HepG2 (cell line): ENCODE measurements around the gene ANAPC1. TPM values are rescaled to one million over a fixed set of nuclear protein-coding genes. Genes with fewer than 3 reads are reported as not detected.

Source experiments
- ARID4A ChIP-seq: sonication (generic); formaldehyde crosslinking; IDR thresholded peaks from 2 replicates; pipeline ENCODE4 v1.5.0; 2020; ENCODE audit warnings: mild to moderate bottlenecking, missing genetic modification reagents, borderline replicate concordance
- ATF1 ChIP-seq: IDR thresholded peaks from 2 replicates; pipeline ENCODE4 v1.6.1; 2016; ENCODE audit warnings: mild to moderate bottlenecking, control low read depth
- DDIT3 ChIP-seq: sonication (generic); formaldehyde crosslinking; IDR thresholded peaks from 2 replicates; pipeline ENCODE4 v1.4.0; 2020; ENCODE audit warnings: mild to moderate bottlenecking, missing genetic modification reagents
- FOXC1 ChIP-seq: sonication (generic); formaldehyde crosslinking; IDR thresholded peaks from 2 replicates; pipeline ENCODE4 v1.8.0; 2022; ENCODE audit warnings: mild to moderate bottlenecking, missing genetic modification reagents, borderline replicate concordance
- KAT7 ChIP-seq: IDR thresholded peaks from 2 replicates; pipeline ENCODE4 v1.6.1; 2018; ENCODE audit warnings: borderline replicate concordance, missing compliant biosample characterization
- MBNL3 ChIP-seq: fragments of 250-450 bp; sonication (Bioruptor Pico); conservative IDR thresholded peaks from 2 replicates; pipeline ENCODE4 v1.8.0; 2022; ENCODE audit warnings: mild to moderate bottlenecking, inconsistent platforms
- MEF2D ChIP-seq: sonication (generic); formaldehyde crosslinking; IDR thresholded peaks from 2 replicates; pipeline ENCODE4 v1.5.1; 2020; ENCODE audit warnings: mild to moderate bottlenecking, missing genetic modification reagents
- NR2F1 ChIP-seq, 2 experiments: fragments of 450-650 bp in 1 of 2; formaldehyde crosslinking in 1 of 2; IDR thresholded peaks; 2 replicates each; pipeline versions ENCODE4 v1.5.0 to v1.6.1; 2016 to 2020; ENCODE audit warnings: mild to moderate bottlenecking in 1 of 2, missing compliant biosample characterization in 1 of 2, missing genetic modification reagents in 1 of 2, moderate library complexity in 1 of 2
- THAP7 ChIP-seq: sonication (generic); formaldehyde crosslinking; IDR thresholded peaks from 2 replicates; pipeline ENCODE4 v1.8.1; 2023; ENCODE audit warnings: mild to moderate bottlenecking, missing genetic modification reagents
- ZBTB37 ChIP-seq: sonication (generic); formaldehyde crosslinking; IDR thresholded peaks from 2 replicates; pipeline ENCODE4 v1.4.0; 2020; ENCODE audit warnings: mild to moderate bottlenecking, missing genetic modification reagents
- ZFP36L1 ChIP-seq: sonication (generic); formaldehyde crosslinking; IDR thresholded peaks from 2 replicates; pipeline ENCODE4 v1.8.0; 2022; ENCODE audit warnings: mild to moderate bottlenecking, missing genetic modification reagents, moderate library complexity
- ZNF12 ChIP-seq: sonication (generic); formaldehyde crosslinking; IDR thresholded peaks from 2 replicates; pipeline ENCODE4 v1.5.0; 2020; ENCODE audit warnings: missing genetic modification reagents
- ZNF432 ChIP-seq: sonication (generic); formaldehyde crosslinking; IDR thresholded peaks from 2 replicates; pipeline ENCODE4 v1.5.0; 2020; ENCODE audit warnings: missing genetic modification reagents, mild to moderate bottlenecking, borderline replicate concordance
- ZNF530 ChIP-seq: sonication (generic); formaldehyde crosslinking; IDR thresholded peaks from 2 replicates; pipeline ENCODE4 v1.5.0; 2020; ENCODE audit warnings: low read depth, mild to moderate bottlenecking, missing genetic modification reagents
- ZNF609 ChIP-seq: sonication (generic); formaldehyde crosslinking; IDR thresholded peaks from 2 replicates; pipeline ENCODE4 v1.4.0; 2020; ENCODE audit warnings: mild to moderate bottlenecking, missing genetic modification reagents, borderline replicate concordance
- ZNF619 ChIP-seq: sonication (generic); formaldehyde crosslinking; IDR thresholded peaks from 2 replicates; pipeline ENCODE4 v1.4.0; 2020; ENCODE audit warnings: mild to moderate bottlenecking, missing genetic modification reagents
- polyA plus RNA-seq, 8 experiments: library from polyadenylated mRNA; depleted of rRNA in 3 of 8; stranded (reverse) in 7 of 8; unstranded in 1 of 8; fragments of >200 nt; fragmentation: Illumina TruSeq in 4 of 8; extraction: Trizol in 4 of 8; gene quantifications; 2 replicates each; pipeline versions ENCODE4 v1.2.1 to v1.2.3, GENCODE V29; 2011 to 2016; ENCODE audit warnings: low read depth in 4 of 8, missing spikeins in 1 of 8, mixed read lengths in 1 of 8; ENCODE audit not compliant: insufficient read depth in 1 of 8
- total RNA-seq, 5 experiments: library from RNA; depleted of rRNA; stranded (reverse); fragments of >200 nt; fragmentation: Illumina TruSeq; extraction: Trizol; gene quantifications; 2 replicates each; pipeline ENCODE4 v1.2.3, GENCODE V29; 2016; ENCODE audit warnings: low read depth in 1 of 5

Gene ANAPC1
- total and polyA plus RNA-seq, 2 of the 13 experiments (the other 11 are each of a cell fraction or from before 2014, with no cell fraction given), result 50.0 to 89.7 TPM

GRCh38 chr2:111919794-111920608 lies 36.0 kb upstream of the ANAPC1 start (continued):
- TF ChIP-seq ZBTB37 (no peak), ZFP36L1 (CRISPR knock-in tag) (0 out of 2 replicates have a peak, but pooled peaks have one; percentile 28), DDIT3 (no peak), ZNF609 (CRISPR knock-in tag) (peak; percentile 71), THAP7 (CRISPR knock-in tag) (peak; percentile 83), MEF2D (CRISPR knock-in tag) (peak; percentile 72; the same call in 1 of the 2 replicates), ARID4A (CRISPR knock-in tag) (peak; percentile 69; the same call in 1 of the 2 replicates), FOXC1 (CRISPR knock-in tag) (0 out of 2 replicates have a peak, but pooled peaks have one; percentile 22), KAT7 (CRISPR knock-in tag) (peak; percentile 26; the same call in 1 of the 2 replicates), ZNF530 (CRISPR knock-in tag) (no peak), ZNF619 (CRISPR knock-in tag) (0 out of 2 replicates have a peak, but pooled peaks have one; percentile 67), ATF1 (CRISPR knock-in tag) (no peak), NR2F1 (CRISPR knock-in tag; IDR thresholded peaks at IDR 0.05) (peak; percentile 46 to 72; a peak in 2 of 4 replicates), MBNL3 (CRISPR knock-in tag) (no peak), ZNF432 (CRISPR knock-in tag) (no peak), ZNF12 (no peak; the same call in 1 of the 2 replicates)
